Right kidney (tissue), 1 donor: ENCODE data around the gene CHST8.
"Not testable (repeated sequence)": the region's sequence is repeated elsewhere in the genome, so short reads cannot be mapped to it uniquely, and the experiment has no call there.

Experiments
- DNase-seq: peaks from one replicate; pipeline ENCODE4 v3.0.0-alpha.2; 2016

The CHST8 gene

DNA sequence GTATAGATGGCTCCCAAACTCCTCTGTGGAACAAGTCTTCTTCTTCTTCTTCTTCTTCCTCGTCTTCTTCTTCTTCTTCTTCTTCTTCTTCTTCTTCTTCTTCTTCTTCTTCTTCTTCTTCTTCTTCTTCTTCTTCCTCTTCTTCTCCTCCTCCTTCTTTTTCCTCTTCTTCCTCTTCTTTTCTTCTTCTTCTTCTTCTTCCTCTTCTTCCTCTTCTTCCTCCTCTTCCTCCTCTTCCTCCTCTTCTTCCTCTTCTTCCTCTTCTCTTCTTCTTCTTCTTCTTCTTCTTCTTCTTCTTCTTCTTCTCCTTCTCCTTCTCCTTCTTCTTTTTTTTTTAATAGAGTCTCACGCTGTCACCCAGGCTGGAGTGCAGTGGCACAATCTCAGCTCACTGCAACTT lies 3.4 kb upstream of the CHST8 start:
- not testable (repeated sequence) for DNase-seq

DNA sequence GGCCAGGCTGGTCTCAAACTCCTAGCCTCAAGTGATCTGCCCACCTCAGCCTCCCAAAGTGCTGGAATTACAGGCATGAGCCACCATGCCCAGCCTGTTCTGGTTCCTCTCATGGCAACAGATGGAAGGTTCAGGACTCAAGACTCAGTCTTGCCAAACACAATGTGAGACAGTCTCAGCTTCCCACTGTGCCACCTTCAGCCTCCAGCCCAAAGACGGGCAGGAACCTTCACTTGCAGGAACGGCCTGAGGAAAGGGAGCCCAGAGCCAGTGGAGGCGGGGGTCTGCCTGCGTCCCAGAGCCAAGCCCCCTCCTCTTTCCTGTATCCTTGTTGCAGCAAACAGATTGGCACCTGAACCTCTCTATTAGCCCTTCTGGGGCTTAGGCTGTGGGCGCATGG lies 2.9 kb upstream of the CHST8 start:
- DNase-seq = no peak

DNA sequence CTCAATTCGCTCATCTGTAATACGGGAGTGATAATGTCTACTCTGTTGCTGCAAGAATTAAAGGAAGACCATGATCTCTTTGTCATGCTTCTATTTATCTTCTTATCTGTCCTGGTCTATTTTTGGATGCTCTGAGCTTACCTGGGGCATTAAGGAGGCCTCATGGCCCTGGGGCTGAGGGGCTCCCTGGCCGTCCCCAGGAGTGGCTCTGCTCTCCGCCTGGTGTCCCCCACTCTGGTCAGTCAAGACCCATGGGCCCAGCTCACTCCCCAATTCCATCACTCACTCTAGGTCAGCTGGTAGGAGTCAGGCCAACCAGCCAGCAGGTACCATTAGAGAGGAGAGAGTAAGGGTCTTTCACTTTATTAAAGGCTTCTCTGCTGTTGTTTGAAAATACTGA lies 1.1 kb upstream of the CHST8 start:
- no peak for DNase-seq

DNA sequence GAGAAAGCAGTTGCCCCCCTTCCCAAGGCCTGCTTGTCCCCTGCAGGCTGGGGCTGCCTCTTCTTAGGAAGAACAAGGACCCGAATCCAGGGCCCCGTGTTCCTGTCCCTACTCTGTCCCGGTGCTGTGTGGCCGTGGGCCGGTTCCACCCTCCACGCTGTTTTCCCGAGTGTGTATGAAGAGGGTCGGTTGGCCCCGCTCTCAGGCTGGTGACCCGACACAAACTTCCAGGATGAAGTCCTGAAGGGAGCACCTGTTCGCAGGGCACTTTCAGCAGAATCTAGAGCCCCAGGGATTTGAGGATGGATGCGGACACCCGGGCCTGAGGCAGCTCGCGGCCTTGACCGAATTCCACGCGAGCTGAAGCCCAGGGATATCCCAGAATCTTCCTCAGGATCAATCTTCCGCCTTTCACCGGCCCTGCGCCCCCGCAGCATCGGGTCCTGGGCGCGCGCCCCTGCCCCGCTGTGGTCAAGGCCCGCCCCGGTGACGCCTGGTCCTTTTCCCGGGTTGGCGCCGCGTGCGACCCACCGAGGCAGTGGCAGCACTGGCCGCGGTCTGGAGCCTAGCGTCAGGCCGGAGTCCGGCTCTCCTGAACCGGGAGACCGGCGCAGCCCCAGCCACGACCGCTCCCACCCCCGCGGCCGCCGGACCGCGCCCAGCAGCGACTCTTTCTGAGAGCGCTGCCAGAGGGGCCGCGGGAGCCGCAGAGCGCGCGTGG lies 528 bp upstream of the CHST8 start:
- peak; percentile 54 for DNase-seq

DNA sequence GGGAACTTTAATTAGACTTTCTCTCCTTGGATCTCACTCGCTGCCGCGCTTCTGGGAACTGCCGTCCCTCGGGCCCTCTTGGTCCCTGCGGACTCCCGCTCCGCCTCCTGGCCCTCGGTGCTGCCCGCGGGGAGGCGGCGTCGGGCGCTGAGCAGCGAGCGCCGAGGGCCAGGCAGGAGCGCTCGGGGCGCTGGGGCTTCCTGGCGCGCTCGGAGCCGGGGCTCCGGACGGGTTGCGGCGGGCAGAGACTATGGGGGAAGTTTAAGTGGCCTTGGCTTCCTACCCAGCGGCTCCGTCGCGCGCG lies 704 bp downstream of the CHST8 start:
- DNase-seq = peak; percentile 59

DNA sequence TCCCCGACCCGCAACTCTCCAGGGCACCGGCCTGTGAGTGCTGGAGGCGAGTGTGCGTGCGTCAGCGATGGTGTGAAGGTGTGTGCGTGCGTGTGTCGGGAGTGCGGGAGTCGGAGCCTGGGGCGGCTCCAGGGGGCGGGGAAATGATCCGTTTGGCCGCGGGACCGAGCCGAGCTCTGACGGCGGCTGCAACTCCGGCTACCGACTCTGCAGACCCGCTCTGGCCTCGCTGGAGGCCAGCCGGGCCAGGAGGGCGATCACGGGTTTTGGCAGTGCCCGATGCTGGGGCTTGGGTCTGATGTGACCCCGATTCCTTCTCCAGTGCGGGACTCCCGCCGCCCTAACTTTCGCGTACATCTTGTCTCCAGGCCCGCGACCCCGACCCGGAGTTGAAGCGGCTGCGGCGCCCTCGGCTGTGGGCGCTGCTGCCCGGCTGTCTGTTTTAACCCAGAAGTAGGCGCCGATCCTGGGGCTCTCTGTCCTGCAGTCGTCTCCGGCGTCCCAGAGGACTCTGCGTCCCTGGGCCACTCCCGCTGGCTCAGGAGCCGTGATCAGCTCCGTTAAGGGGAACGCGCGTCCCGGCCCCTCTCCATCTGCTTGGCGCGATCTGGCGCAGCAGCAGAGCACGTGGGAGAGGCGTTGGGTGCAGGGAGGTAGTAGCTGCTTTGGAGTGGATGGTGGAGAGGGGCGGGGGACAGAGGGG lies 1.2 kb downstream of the CHST8 start:
- DNase-seq = no peak

DNA sequence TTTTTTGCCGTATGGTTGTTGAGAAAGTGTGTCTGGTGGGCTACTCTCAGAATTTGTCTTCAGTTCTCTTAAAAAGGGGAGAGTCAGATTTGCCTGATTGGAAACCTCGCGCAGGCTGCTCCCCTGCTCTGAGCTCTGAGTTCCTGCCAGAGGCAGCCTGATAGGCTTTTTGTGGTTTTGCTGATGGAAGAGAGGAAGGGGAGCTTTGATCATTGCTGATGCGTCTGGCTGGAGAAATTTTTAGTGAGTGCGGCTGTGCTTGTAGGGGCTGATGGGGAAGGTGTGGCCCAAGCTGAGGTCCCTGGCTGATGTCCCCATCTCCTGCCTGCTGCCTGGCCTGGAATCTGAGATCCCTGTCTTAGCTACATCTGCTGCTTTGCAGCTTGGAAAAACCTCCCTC lies 2.8 kb downstream of the CHST8 start:
- DNase-seq = peak; percentile 11

DNA sequence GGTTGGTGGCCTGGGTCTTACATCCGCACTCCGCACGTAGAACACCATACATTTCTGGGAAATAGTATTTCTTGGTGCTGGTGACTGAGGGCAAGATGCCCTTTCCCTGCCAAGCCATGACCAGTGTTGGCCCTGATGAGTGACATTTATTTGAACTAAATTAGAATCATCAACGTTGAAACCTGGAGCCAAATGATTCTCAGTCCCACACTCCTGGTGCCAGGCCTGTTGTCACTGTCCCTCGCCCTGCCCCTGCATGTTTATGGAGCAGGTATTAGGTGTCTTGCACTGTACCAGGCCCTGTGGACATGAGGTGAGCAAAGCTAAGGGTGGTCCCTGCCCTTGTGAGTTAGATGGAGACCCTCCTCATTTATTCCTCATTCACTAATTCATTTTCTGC lies 5.8 kb downstream of the CHST8 start:
- no peak for DNase-seq

DNA sequence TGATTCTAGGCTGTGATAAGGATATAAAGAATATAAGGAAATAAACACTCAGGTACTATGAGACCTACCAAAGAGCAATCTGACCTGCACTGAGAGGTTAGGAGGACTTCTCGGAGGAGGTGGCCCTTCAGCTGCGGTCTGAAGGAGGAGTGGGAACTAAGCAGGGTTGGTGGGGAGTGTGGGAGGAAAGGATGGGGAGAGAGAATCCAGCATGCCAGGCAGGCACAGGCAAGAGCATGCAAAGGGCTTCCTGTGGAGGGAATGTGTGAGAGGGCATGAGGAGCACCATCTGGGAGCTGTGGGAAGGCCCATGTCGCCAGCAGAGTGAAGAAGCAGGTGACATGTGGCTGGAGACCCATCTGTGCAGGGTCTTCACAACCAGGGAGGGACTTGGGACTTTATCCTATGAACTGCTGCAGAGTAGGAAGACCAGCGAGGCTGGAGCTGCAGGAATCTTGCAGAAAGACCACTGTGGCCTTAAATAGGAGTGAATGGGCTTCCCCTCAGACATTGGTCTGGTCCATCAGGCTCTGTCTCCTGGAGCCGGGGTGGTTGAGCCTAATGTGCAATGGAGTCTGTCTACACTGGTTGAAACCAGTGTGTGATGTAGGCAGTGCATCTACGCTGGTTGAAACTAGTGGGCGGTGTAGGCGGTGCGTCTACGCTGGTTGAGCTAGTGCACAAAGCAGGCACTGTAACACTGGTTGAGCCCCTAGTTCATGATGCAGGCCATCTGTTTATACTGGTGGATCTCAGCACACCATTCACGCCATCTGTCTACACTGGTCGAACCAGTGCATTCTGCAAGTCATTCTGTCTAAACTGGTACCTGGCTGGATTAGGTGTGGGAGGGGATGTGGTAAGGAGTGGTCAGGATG lies 6.4 kb downstream of the CHST8 start:
- no peak for DNase-seq

DNA sequence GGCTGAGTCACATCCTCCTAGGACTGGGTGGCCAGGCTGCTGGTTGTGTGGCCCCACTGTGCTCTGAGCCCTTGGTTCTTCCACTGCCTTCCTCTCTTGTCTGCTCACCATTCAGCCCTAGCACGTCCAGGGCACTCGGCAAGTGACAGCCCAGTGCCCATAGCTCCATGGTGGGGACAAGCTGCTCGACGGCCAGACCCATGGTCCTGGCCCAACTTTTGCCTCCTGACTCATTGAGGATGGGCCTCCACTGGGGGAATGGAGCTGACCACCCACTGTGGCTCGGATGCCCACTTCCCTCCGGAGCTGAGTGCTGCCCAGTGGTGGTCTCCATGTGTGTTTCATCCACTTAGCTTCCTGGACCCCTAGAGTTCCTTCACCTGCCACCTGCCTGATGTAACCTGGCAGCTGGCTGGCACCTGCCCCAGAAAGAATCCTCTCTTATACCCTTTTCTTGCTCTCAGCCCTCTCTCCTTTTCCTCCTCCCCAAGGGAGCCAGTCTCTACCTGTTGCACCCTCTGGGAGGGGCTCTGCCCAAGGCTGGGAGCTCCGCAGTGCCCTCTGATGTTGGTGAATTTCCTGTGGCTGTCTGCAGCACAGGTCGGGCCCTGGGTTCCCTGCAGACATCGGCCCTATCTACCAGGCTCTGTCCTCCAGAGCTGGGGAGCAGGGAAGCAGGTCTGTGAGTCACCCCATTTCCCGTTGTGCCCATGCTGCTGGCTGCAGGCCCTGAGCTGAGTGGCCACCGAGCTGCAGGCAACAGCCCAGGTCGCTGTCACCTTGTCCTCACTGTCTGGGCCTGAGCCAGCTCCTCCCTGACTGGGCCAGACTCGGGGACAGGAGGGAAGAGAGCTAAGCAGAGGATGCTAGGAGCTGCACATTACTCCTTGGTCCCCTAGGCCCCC lies 7.4 kb downstream of the CHST8 start:
- no peak for DNase-seq

DNA sequence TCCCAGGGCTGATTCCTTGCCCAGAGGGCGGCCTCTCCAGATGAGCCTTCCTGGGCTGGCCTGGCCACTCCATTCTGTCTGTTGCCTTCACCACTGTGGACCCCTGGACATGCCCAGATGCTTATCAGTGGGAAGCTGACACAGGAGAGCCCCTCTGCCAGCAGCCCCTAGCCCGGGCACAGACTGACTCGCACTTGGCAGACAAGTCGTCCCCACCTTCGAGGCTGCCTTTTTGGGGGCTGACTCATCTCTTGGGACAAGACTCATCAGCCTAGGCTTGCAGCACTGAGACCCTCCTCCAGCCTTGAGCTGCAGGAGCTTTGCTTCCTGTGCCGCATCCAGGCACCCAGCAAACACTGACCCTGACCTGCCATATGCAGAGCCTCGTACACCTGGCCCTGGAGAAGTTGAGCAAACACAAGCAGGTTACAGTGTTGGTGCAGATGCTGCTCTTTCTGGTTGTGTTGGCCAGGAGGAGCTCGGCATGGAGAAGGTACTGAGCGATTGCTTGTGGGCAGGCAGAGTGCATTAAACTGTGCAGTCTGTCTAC lies 8.1 kb downstream of the CHST8 start:
- no peak for DNase-seq

DNA sequence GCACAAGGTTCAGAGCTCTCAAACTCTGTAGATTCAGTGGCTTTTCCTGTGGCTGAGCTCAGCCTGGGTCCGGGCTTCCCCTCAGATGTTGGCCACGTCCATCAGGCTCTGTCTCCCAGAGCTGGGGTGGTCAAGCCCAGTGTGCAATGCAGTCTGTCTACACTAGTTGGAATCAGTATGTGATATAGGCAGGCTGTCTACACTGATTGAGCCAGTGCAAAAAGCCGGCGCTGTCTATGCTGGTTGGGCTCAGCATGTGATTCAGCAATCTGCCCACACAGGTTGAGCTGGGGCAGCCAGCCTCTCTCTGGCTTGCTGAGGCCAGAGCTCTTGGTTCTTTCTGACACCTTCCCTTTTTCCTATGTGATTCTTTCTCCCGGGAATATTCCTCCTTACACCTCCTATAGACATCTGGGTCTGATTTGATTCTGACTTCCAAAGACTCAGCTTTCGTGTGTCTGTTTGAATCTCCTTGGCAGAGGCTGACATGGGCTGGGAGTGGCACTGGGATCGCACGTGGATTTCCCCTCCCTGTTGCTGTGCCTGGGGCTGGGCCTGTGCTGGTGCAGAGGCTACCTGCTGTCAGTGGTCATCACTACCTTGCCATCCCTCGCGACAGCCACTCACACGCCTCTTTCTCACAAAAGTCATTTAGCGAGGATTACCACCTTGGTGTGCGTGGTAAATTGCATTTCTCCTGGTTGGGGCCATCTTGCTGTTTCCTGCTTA lies 9.3 kb downstream of the CHST8 start:
- no peak for DNase-seq

DNA sequence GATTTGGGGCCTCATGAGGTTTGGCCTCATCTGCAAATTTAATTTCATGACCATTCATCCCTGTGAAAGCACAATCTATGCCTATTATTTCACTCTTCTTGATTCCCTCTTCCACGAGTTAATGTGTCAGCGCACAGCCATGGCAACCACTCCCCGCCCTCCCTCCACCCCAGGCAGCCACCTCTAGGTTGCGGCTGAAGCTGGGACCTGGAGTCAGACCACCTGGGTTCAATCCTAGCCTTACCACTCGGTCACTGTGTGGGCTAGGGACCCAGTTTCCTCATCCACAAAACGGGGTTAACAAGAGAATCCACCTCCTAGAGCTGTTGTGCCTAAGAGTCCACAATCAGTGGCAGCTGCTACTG lies 9.8 kb downstream of the CHST8 start:
- DNase-seq = no peak

DNA sequence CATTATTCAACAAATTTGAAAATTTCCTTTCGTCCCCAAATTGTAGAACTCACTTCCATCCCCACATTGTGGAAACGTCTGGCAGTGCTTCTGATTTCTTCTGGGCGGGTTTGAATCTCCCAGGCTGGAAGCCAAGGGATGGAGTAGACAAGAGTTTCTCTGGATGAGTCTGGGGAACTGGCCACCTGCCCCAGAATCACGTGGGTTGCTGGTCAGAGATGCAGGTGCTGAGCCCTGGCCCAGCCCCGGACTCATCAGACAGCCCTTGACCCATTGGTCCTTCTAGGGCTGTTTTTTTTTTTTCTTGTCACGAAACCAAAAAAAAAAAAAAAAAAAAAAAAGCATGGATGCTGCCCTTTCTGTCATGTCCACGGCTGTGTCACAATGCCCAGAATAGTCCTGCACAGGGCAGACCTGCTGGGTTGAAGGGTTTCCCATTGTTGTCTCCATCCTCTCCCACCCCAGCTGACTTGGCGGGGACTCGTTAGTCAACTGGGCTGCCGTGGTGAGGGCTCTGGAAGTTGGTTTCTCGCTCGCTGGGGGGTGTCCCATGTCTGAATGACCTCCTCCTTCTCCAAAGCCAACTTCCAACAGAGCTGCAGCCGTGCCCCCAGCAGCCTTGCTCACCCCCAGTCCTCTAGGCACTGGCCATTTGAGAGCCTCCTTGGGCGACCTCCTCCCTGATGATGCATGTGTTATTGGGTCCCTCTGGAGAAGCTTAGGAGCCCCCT lies 12.8 kb downstream of the CHST8 start:
- DNase-seq = no peak

DNA sequence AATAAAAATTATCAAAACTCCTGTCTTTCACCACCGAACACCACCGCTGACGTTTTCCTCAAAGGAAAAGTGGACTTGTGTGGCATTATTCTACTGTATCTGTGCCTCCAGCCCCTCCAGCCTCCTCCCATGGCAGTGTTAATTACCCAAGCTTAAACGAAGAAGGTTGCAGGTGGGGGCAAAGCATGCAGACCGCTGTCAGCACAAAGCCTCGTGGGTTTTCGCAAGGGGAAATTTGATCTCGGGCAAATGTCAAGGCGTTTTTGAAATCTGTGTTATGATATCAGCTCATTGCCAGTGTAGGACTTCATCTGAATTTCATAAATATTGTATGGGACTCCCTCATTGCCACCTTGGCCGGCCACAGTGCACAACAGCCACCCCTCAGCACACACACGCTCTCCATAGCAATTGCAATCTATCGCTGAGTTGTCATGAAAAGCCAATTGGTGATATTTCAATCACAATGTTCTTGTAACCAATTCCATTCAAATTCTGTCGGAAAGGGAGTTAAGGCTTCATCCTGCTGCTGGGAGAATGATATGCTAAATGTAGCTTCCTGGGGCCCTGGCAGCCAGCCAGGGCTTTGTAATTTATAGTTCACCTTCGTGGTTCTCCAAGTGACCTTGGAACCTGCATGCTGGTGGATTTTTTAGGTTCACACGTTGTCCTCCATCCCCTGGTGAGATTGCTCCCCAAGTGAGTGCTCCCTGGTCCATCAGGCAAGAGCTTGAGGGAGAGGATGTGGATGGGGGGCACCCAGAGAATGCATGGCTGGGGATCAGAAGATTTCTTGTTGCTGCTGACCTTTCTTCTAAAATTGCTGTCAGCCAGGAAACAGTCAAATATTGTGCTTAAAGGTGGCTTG lies 16.6 kb downstream of the CHST8 start:
- DNase-seq = no peak

DNA sequence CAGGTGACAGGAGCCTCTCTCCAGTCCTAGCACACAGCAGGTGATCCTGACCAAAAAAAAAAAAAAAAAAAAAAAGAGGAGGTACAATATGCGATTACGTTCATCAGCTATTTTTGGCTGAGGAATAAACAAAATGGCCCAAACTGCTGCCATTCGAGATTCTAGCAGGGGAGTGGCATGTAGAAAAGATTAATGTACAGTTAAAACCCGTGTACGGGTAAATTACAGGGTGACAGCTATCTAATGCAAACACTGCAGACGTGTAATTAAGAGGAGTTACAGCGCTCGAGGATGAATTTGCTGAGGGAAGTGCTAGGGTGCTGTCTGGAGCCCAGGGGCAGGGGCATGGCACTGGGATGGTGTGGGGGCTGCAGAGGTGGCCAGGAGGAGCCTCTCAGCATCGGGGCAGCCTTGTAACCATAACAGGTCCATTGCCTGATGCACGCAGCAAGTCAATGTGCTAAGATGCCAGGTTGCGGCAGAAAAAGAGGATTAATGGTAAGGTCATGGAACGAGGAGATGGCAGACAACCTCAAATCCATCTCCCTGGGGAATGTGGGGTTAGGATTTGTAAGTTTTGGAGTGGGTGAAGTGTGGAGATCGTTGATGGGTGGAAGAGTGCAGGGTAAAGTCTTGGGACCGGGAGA lies 17.4 kb downstream of the CHST8 start:
- DNase-seq = no peak

DNA sequence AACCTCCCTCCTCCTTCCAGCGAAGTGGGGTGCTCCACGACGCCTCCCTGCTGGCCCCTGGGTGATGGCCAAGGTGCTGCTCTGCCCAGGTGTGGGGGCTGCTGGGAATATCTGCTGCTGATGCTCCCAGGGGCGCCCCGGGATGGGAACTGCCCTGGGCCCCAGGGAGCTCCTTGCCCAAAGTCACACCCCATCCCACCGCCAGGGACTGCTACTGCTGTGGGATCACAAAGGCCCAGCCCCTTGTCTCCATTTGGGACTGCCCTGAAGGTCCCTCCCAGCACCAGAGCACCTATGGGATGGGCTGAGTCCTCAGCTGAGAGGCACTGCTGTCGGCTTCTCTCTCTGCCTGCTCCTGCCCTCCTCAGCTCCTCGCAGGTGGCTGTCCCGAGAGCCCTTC lies 19.0 kb downstream of the CHST8 start:
- DNase-seq = no peak

DNA sequence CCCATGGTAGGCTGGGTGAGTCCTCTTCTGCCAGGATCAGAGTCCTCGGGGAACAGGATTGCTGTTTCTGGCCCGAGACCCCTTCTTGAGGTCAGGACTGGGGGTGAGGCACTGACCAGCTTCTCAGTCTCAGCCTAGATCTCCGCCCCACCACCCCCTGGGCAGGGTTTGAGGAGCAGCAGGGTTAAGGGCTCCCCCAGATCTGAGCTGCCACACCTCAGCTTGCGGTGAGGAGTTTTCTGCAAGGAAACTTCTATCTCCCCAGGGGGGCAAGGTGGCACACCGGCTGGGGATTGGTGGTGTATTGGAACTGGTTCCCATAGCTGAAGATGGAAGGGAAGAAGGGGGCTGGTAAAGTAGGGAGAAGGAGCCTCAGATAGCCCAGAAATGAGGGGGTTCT lies 19.5 kb downstream of the CHST8 start:
- no peak for DNase-seq

DNA sequence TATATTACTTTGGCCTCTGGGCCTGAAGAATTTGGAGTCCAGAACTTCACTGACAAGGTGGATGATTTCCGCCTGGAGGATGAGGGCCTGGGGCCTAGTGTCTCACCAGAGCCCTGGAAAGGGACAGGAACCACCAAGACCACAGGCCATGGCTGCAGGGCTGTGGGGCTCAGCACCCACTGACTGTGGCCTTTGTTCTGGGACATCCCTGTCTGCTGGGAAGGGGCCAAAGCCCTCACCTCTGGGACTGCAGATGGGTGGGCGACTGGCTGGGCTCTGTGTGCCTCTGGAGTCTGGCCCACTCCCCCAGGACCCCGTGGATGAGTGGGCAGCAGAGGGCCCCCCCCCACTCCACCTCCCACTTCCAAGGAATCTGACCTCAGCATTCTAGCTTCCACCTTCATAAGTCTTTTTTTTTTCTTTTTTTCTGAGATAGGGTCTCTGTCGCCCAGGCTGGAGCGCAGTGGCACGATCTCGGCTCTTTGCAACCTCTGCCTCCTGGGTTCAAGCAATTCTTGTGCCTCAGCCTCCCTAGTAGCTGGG lies 20.3 kb downstream of the CHST8 start:
- no peak for DNase-seq
